NCI-H526 treated with DMSO at 0.1 percent for 48 hours (cell line): ENCODE results near the gene TSPYL1.
"Not testable (repeated sequence)": the region's sequence is repeated elsewhere in the genome, so short reads cannot be mapped to it uniquely, and the experiment has no call there.

ENCODE experiments used
- DNase-seq: peaks from one replicate; lab custom pipeline; 2025; lab: John Stamatoyannopoulos, UW

Gene TSPYL1

DNA sequence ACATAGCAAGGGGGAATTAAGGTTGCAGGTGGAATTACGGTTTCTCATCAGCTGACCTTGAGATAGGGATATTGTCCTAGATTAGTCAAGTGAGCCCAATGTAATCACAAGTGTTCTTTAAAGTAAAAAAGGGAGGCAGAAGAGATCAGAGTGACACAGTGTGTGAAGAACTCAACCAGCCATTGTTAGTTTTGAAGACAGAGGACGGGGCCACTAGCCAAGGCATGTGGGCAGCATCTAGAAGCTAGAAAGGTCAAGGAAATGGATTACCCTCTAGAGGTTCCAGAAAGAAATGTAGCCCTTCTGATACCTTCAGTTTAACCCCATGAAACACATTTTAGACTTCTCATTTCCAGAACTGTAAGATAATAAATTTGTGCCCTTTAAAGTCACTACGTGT lies 18.5 kb upstream of the TSPYL1 start:
- DNase-seq = no peak

DNA sequence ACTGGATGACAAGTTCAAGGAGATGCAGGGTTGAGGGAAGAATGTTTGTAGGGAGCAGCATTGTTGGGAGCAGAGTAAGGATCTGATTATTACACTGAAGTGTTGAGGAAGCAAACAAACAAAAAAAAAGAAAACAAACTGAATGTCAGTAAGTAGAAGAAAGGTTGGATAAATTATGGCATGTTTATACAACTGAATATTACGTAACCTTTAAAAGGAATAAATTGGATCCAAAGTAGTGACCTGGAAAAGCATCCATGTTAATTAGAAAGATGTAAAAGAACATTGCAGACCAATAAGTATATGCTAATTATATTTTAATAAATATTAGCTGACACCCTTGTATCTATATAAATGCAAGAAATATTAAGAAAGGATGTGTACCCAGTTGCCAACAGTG lies 12.8 kb upstream of the TSPYL1 start:
- DNase-seq = no peak

GRCh38 chr6:116291701-116292396 lies 12.1 kb upstream of the TSPYL1 start:
- no peak for DNase-seq

- no peak for DNase-seq
These were observed 11.1 kb upstream of the TSPYL1 start for GRCh38 chr6:116290799-116291198.

DNA sequence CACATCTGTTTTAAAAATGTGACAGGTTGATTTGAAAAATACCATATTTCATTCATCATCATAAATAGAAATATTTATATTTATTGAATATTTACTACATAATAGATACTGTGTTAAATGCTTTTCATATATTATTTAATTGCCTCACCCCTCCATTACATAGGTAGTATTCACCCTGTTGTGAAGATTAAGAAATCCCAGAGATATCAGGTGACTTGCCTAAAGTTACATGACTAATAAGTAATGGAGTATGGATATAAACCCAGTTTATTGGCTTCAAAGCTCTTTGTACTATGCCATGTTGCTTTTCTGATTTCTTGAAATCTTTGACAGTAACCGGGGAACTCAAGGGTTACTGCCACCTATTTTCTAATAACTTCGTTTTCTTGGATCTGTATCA lies 10.1 kb upstream of the TSPYL1 start:
- no peak for DNase-seq

DNA sequence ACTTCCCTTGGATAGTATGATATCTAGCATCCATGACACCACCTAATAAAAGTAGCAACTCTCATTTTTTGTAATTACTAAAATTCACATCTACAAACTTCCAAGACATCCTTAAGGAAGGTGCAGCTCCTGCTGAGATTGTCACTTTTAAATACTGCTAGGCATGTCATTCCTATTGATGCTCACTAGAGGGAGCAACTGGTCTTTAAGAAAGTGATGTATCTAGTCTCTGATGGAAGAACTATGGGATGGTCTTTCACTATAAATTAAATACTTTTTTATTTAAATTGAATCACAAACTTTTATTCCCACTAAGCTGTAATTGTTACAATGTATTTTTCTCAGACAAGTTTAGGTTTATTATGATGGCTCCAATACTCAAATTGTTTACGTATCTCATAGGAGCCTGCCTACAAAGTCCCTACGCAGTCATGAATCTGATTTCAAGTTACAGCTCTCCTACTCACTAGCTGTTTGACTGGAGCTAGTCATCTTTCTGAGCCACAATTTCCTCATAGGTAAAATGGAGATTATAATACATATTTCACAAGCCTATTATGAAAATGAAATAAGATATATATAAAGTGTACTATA lies 8.1 kb upstream of the TSPYL1 start:
- DNase-seq = peak; percentile 13

- DNase-seq = no peak
These were observed 7.1 kb upstream of the TSPYL1 start for GRCh38 chr6:116286773-116287358.

- not testable (repeated sequence) for DNase-seq
These were observed 5.3 kb upstream of the TSPYL1 start for GRCh38 chr6:116284984-116285383.

DNA sequence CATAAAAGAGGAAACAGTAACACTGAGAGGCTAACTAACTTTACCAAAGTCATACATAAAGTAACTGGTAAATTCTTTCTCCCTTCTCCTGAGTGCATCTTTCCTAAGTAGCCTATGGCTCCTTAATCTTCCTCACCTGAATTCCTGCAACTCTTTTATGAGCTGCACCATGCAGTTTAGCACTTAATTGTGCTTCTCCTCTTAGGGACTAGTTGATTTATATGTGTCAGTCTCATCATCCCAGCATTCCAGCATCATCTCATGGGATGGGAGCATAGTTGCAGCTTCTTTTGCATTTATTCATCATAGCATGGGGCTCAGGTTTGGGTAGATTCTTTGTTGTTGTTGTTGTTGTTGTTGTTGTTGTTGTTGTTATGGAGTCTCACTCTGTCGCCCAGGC lies 3.5 kb upstream of the TSPYL1 start:
- no peak for DNase-seq

DNA sequence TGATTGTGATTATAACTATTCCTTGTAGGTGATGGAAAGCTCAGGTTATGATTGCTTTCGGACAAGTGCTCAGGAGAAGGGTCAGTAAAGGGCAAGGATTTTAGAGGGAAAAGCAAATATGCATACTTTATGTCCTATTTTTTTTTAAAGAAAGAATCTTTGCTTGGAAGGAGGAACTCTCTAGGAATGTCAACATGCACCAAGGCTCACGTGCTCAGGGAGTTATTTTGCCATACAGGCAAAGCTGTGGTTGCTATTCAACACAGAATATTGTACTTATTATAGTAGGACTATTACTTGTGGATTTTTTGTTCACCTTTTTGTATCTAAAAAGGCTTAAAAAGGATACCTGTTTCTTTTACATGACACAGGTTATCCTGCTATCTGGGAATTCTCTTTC lies 3.0 kb upstream of the TSPYL1 start:
- DNase-seq = no peak

DNA sequence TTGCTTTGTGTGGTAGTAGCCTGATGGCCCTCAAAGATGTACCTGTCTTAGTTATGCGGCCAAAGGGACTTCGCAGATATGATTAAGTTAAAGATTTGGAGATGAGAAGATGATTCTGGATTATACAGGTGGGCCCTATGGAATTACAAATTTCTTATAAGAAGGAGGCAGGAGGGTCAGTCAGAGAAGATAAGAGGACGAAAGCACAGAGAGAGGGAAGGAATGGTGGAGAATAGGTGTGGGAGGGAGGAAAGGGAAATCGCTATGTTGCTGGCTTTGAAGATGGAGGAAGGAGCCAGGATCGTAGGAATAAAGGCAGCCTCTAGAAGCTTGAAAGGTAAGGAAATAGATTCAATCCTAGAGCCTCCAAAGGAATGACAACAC lies 1.2 kb upstream of the TSPYL1 start:
- no peak for DNase-seq

DNA sequence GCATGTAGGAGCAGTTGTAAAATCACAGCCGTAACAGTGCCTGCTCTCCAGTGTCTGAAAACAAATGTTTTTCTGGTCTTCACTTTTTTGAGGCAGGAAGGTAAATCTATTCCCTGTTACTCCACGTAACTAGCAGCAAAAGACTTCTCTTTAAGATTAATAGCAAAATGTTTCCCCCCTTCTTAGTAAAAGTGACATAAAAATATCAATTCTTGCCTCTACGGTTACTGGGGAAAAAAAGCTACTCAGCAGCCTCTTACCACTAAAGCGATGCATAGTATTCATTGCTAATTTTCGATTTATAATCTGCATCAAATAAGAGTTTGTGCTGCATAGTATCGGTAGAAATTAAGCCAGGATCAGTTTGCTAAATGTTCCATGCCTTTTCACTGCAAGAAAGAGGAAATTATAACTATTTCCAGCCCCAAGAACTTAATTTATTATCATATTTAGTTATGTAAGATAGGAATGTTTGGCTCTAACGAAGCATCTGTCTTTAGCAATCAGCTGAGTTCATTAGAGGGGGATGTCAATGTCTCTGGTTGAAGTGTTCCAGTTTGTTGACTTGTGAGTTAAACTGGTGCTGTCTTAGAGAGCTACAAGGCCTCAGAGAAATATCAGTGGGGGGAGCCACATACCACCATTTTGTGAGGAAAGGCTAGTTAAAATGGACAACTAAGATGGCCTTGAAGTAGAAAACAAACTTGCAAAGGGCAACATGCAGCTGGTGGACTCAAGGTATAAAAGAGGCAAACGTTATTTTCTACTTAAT lies 617 bp upstream of the TSPYL1 start:
- peak; percentile 24 for DNase-seq

DNA sequence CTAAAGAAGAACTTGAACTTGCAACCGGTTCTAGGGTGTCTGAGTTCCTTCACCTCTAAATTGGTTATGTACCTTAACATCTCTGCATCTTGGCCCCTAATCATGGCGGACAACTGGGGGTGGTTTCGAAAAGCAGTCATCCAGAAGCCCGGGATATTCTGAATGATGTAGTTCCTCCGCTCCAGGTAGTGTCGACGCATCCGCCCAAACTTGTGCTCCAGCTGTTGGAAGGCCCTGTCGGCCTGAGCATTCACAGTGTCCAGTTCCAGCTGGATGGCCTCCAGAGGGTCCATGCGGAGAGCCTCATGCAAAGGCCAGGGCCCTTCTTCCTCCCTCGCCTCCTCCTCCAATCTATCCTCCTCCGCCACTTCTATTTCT lies 887 bp downstream of the TSPYL1 start:
- no peak for DNase-seq

DNA sequence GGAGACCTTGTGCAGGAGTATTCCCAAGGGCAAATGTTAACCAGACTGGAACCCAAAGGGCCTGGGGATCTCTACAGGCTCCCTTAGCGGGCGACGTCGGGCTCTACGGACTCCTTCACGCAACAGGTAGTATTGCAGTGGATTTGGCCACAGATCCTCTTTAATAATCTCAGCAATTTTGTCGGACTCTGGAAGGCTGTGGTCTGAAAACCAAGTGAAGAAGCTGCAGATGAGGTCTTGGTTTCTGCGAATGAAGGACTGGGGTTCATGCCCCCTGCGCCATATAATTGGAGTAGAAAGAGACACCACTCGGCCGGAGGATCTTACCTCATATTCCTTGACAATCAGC lies 1.3 kb downstream of the TSPYL1 start:
- no peak for DNase-seq

GRCh38 chr6:116277124-116277523 lies 2.6 kb downstream of the TSPYL1 start:
- DNase-seq = no peak

DNA sequence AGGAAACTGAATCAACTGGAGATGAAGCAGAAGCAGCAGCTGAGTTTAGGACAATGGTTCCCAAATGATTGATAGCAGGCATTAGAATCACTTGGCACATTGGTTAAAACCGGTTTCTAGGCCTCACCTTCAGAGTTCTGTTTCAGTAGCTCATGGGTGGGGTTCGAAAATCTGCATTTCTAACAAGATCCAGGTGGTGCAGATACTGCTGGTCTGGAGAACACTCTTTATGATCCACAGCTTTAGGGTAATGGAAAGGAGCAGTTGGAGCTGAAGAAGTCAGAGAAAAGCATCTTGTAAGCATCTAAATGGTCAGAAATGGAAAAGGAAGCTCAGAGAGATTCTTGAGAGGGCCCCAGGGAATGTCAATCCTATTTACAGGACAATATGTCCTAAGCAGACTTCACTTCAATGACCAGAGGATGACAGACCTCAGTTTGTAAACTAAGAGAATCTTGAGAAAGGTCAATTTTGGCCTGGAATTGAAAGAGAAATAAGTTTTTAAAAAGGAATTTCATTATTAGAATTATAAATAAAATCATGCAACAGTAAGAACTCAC lies 8.5 kb downstream of the TSPYL1 start:
- DNase-seq = no peak

GRCh38 chr6:116268589-116269293 lies 11.0 kb downstream of the TSPYL1 start:
- peak; percentile 77 for DNase-seq

DNA sequence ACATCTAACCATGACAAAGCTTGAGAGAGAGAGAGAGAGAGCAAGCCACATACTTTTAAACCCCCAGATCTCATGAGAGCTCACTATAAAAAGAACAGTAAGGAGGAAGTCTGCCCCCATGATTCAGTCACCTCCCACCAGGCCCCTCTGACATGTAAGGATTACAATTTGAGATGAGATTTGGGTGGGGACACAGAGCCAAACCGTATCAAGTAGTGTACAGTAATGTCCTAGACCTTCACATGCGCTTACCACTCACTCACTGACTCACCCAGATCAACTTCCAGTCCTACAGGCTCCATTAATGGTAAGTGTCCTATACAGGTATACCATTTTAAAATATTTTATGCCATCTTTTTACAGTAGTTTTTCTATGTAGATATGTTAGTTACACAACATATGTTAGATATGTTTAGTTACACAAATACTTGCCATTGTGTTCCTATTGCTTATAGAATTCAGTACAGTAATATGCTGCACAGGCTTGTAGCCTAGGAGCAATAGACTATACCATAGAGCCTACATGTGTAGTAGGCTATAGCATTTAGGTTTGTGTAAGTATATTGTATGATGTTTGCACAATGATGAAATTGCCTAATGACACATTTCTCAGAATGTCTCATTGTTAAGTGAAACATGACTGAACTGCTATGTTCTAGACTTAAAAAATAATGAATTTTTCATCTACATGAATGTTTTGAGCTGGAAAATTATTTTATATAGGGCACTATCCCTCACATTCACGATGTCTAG lies 11.7 kb downstream of the TSPYL1 start:
- DNase-seq = no peak

DNA sequence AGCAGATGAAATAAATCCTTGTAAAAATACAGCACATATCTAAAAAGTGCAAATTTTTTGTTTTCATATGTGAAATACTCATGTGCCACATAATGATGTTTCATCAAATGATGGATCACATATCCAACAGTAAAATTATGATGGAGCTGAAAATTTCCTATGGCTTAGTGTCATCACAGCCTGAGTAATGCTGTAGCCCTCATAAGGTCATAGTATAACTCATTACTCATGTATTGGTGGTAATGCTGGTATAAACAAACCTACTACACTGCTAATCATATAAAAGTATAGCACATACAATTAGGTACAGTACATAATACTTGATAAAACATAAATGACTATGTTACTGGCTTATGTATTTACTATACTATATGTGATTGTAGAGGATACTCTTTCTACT lies 12.9 kb downstream of the TSPYL1 start:
- no peak for DNase-seq

- DNase-seq = no peak
These were observed 14.5 kb downstream of the TSPYL1 start for GRCh38 chr6:116265041-116265829.

- no peak for DNase-seq
These were observed 16.4 kb downstream of the TSPYL1 start for GRCh38 chr6:116263353-116263752.
